Fibroblast of lung (primary cell): ENCODE results near the gene ERRFI1. TPM values are rescaled to one million over a fixed set of nuclear protein-coding genes. Genes with fewer than 3 reads are reported as not detected.

Experiments used
- DNase-seq, 2 donors: peaks; one replicate each; pipeline versions ENCODE4 v3.0.0 to v3.0.0-alpha.2; 2010; ENCODE audit warnings: low read depth in 2 of 2
- H2AFZ ChIP-seq: 2 replicates; pipeline ENCODE4 v1.5.1; 2012; ENCODE audit warnings: low read length, control low read depth, inconsistent platforms
- H3K27ac ChIP-seq: 2 replicates; pipeline ENCODE4 v1.5.1; 2011; ENCODE audit warnings: low read length, control low read depth; ENCODE audit not compliant: insufficient read depth
- H3K27me3 ChIP-seq: 2 replicates; pipeline ENCODE4 v1.5.1; 2011; ENCODE audit warnings: mild to moderate bottlenecking, low read length; ENCODE audit not compliant: control insufficient read depth, insufficient read depth
- H3K36me3 ChIP-seq: 2 replicates; pipeline ENCODE4 v1.5.1; 2011; ENCODE audit warnings: low read length; ENCODE audit not compliant: control insufficient read depth, insufficient read depth
- H3K4me1 ChIP-seq: 2 replicates; pipeline ENCODE4 v1.5.1; 2011; ENCODE audit warnings: low read length; ENCODE audit not compliant: control insufficient read depth, insufficient read depth; ENCODE audit errors: extremely low read depth
- H3K4me2 ChIP-seq: 2 replicates; pipeline ENCODE4 v1.5.1; 2011; ENCODE audit warnings: low read length, control low read depth; ENCODE audit not compliant: insufficient read depth; ENCODE audit errors: extremely low read depth
- H3K4me3 ChIP-seq, 4 experiments: fragments of 200-600 bp in 1 of 4; sonication (generic) in 1 of 4; replicated peaks in 1 of 4; 2 replicates each; pipeline ENCODE4 v1.5.1; 2011 to 2016; ENCODE audit warnings: low read length in 4 of 4, low read depth in 3 of 4, mild to moderate bottlenecking in 3 of 4, control low read depth in 2 of 4, inconsistent platforms in 1 of 4, mixed read lengths in 1 of 4; ENCODE audit not compliant: insufficient read depth in 1 of 4; ENCODE audit errors: control extremely low read depth in 1 of 4
- H3K79me2 ChIP-seq: 2 replicates; pipeline ENCODE4 v1.5.1; 2012; ENCODE audit warnings: mild to moderate bottlenecking, low read length, inconsistent platforms; ENCODE audit not compliant: control insufficient read depth, insufficient read depth
- H3K9ac ChIP-seq: 2 replicates; pipeline ENCODE4 v1.5.1; 2011; ENCODE audit warnings: mild to moderate bottlenecking, low read length, control low read depth; ENCODE audit not compliant: insufficient read depth
- H3K9me3 ChIP-seq: 2 replicates; pipeline ENCODE4 v1.5.1; 2012; ENCODE audit warnings: low read depth, low read length; ENCODE audit not compliant: control insufficient read depth, insufficient read depth
- H4K20me1 ChIP-seq: 2 replicates; pipeline ENCODE4 v1.5.1; 2011; ENCODE audit warnings: low read length; ENCODE audit not compliant: control insufficient read depth, insufficient read depth; ENCODE audit errors: extremely low read depth
- CTCF ChIP-seq, 2 donors: IDR thresholded peaks in 1 of 2; conservative IDR thresholded peaks in 1 of 2; 1 replicate in 1 of 2; 2 replicates in 1 of 2; pipeline ENCODE4 v1.5.1; 2011 to 2012; ENCODE audit warnings: low read length in 2 of 2, control low read depth in 1 of 2, inconsistent platforms in 1 of 2, low read depth in 1 of 2, mild to moderate bottlenecking in 1 of 2
- EZH2 ChIP-seq: IDR thresholded peaks from 2 replicates; pipeline ENCODE4 v1.5.1; 2012; ENCODE audit warnings: low read length, control low read depth, mild to moderate bottlenecking; ENCODE audit errors: missing control alignments
- polyA plus RNA-seq, 2 donors: library from polyadenylated mRNA; depleted of rRNA in 1 of 2; stranded (reverse) in 1 of 2; unstranded in 1 of 2; fragments of >200 nt; gene quantifications; 2 replicates each; pipeline ENCODE4 v1.2.1, GENCODE V29; 2011 to 2012; ENCODE audit warnings: missing spikeins in 1 of 2
- total RNA-seq: library from RNA; depleted of rRNA; stranded (reverse); fragments of >200 nt; gene quantifications from 2 replicates; pipeline ENCODE4 v1.2.1, GENCODE V29; 2014

Gene ERRFI1
- total and polyA plus RNA-seq, 2 donors (not counting 1 experiment from before 2014, with no cell fraction given) = 46.2 to 105 TPM

GRCh38 chr1:8047686-8048445, 21.8 kb upstream of the ERRFI1 start:
- no peak overlapping the region for H3K9ac ChIP-seq
- H3K27me3 ChIP-seq = no peaks in the 10 kb centered on the region
- H2AFZ ChIP-seq = peak overlapping the region; percentile 19
- TF ChIP-seq CTCF (conservative IDR thresholded peaks at IDR 0.05 in 1 of 2, IDR thresholded peaks at IDR 0.05 in 1 of 2; ENCODE audit: low read depth in 1 of 2, low read length in 2 of 2) (no peak), EZH2 (no peak)
- DNase-seq = peak; percentile 93 to 94
- H4K20me1 ChIP-seq = no peaks in the 10 kb centered on the region
- H3K27ac ChIP-seq = peak overlapping the region; percentile 49
- H3K4me1 ChIP-seq = peaks cover 10% of the 10 kb centered on the region
- no peak overlapping the region for H3K4me3 ChIP-seq
- H3K9me3 ChIP-seq = no peaks in the 10 kb centered on the region
- no peaks in the 10 kb centered on the region for H3K79me2 ChIP-seq
- no peaks in the 10 kb centered on the region for H3K36me3 ChIP-seq
- peak overlapping the region; percentile 52 for H3K4me2 ChIP-seq

GRCh38 chr1:8047112-8047511, 21.0 kb upstream of the ERRFI1 start:
- Histone ChIP-seq H3K27ac (peak overlapping the region; percentile 49), H3K9me3 (no peaks in the 10 kb centered on the region), H3K27me3 (no peaks in the 10 kb centered on the region), H3K4me2 (peak overlapping the region; percentile 26), H2AFZ (no peak overlapping the region), H3K4me1 (peaks cover 10% of the 10 kb centered on the region), H4K20me1 (no peaks in the 10 kb centered on the region), H3K4me3 (no peak overlapping the region), H3K9ac (no peak overlapping the region), H3K36me3 (no peaks in the 10 kb centered on the region), H3K79me2 (no peaks in the 10 kb centered on the region)
- DNase-seq = peak; percentile 64 to 73
- TF ChIP-seq EZH2 (no peak), CTCF (conservative IDR thresholded peaks at IDR 0.05 in 1 of 2, IDR thresholded peaks at IDR 0.05 in 1 of 2; ENCODE audit: low read depth in 1 of 2, low read length in 2 of 2) (no peak)

- H3K4me2 ChIP-seq = no peak overlapping the region
- no peak overlapping the region for H2AFZ ChIP-seq
- H4K20me1 ChIP-seq = no peaks in the 10 kb centered on the region
- no peak overlapping the region for H3K27ac ChIP-seq
- no peaks in the 10 kb centered on the region for H3K27me3 ChIP-seq
- no peak for TF ChIP-seq EZH2
- no peak for TF ChIP-seq CTCF (conservative IDR thresholded peaks at IDR 0.05 in 1 of 2, IDR thresholded peaks at IDR 0.05 in 1 of 2; ENCODE audit: low read depth in 1 of 2, low read length in 2 of 2)
- H3K79me2 ChIP-seq = no peaks in the 10 kb centered on the region
- H3K9ac ChIP-seq = no peak overlapping the region
- H3K9me3 ChIP-seq = no peaks in the 10 kb centered on the region
- H3K4me1 ChIP-seq = peaks cover 10% of the 10 kb centered on the region
- no peaks in the 10 kb centered on the region for H3K36me3 ChIP-seq
- no peak overlapping the region for H3K4me3 ChIP-seq
- no peak for DNase-seq
Observed at GRCh38 chr1:8046391-8046790, 20.3 kb upstream of the ERRFI1 start.
